Measurements from ENCODE around the gene SEC24C.

GRCh38 chr10:73812657-73813056 lies 68.5 kb downstream of the SEC24C start:
- TF ChIP-seq CTCF (IDR thresholded peaks at IDR 0.05) (no peak), EZH2 (IDR thresholded peaks at IDR 0.05) (no peak)

All from neural progenitor cell (in vitro differentiated cells).